MM.1S (cell line): ENCODE data around the gene IL1RAPL1.

Experiments
- DNase-seq: peaks from one replicate; pipeline ENCODE4 v3.0.0-alpha.2; 2015
- H2AFZ ChIP-seq: fragments of 300-600 bp; sonication (generic); 2 replicates; pipeline ENCODE4 v1.6.0; 2016; ENCODE audit warnings: antibody characterized with exemption, low read length
- H3F3A ChIP-seq: fragments of 300-600 bp; sonication (generic); 2 replicates; pipeline ENCODE4 v1.6.1; 2016; ENCODE audit warnings: mild to moderate bottlenecking, antibody characterized with exemption, low read length, moderate library complexity, mixed read lengths; ENCODE audit not compliant: insufficient read depth
- H3K27ac ChIP-seq: fragments of 300-600 bp; sonication (generic); 2 replicates; pipeline ENCODE4 v1.5.1; 2016; ENCODE audit warnings: mild to moderate bottlenecking, low read length
- H3K27me3 ChIP-seq: fragments of 300-600 bp; sonication (generic); replicated peaks from 2 replicates; pipeline ENCODE4 v1.6.0; 2016; ENCODE audit warnings: low read length; ENCODE audit not compliant: insufficient read depth
- H3K36me3 ChIP-seq: fragments of 300-600 bp; sonication (generic); replicated peaks from 2 replicates; pipeline ENCODE4 v1.6.1; 2016; ENCODE audit warnings: mild to moderate bottlenecking, low read length, mixed read lengths; ENCODE audit not compliant: insufficient read depth
- H3K4me1 ChIP-seq: fragments of 300-600 bp; sonication (generic); 2 replicates; pipeline ENCODE4 v1.6.1; 2016; ENCODE audit warnings: low read length, mixed read lengths
- H3K4me2 ChIP-seq: fragments of 300-600 bp; sonication (generic); 2 replicates; pipeline ENCODE4 v1.6.0; 2016; ENCODE audit warnings: low read depth, low read length
- H3K4me3 ChIP-seq: fragments of 300-600 bp; sonication (generic); 2 replicates; pipeline ENCODE4 v1.5.1; 2016; ENCODE audit warnings: low read length, mixed read lengths
- H3K79me2 ChIP-seq: fragments of 300-600 bp; sonication (generic); 2 replicates; pipeline ENCODE4 v1.6.1; 2016; ENCODE audit warnings: mixed run types, low read length, mixed read lengths
- H3K9ac ChIP-seq: fragments of 300-600 bp; sonication (generic); 2 replicates; pipeline ENCODE4 v1.6.1; 2016; ENCODE audit warnings: low read length, mixed read lengths
- H3K9me2 ChIP-seq: fragments of 300-600 bp; sonication (generic); replicated peaks from 2 replicates; pipeline ENCODE4 v1.6.1; 2016; ENCODE audit warnings: mild to moderate bottlenecking, low read length, mixed read lengths; ENCODE audit not compliant: insufficient read depth
- H3K9me3 ChIP-seq: fragments of 300-600 bp; sonication (generic); replicated peaks from 2 replicates; pipeline ENCODE4 v1.6.1; 2016; ENCODE audit warnings: mild to moderate bottlenecking, low read length, mixed read lengths; ENCODE audit not compliant: insufficient read depth
- H4K20me1 ChIP-seq: fragments of 300-600 bp; sonication (generic); 2 replicates; pipeline ENCODE4 v1.6.1; 2016; ENCODE audit warnings: mild to moderate bottlenecking, low read length, moderate library complexity, mixed read lengths; ENCODE audit not compliant: insufficient read depth
- CTCF ChIP-seq: fragments of 300-600 bp; sonication (generic); IDR thresholded peaks from 2 replicates; pipeline ENCODE4 v1.5.1; 2016; ENCODE audit warnings: antibody characterized with exemption, low read length, mixed read lengths
- EZH2 ChIP-seq: fragments of 300-600 bp; sonication (generic); optimal IDR thresholded peaks from 2 replicates; pipeline ENCODE3; 2017; ENCODE audit warnings: low read depth, mild to moderate bottlenecking, antibody characterized with exemption, low read length, mixed read lengths
- EZH2phosphoT487 ChIP-seq: fragments of 300-600 bp; sonication (generic); IDR thresholded peaks from 2 replicates; pipeline ENCODE4 v1.6.1; 2018; ENCODE audit warnings: antibody characterized with exemption, low read length

The IL1RAPL1 gene

GRCh38 chrX:29024871-29025270, 437.6 kb downstream of the IL1RAPL1 start:
- DNase-seq: peak; percentile 80
- Histone ChIP-seq H3K4me1 (0 out of 2 replicates have a peak, but pooled peaks cover 3% of the 10 kb centered on the region), H3K27me3 (peaks cover 22% of the 10 kb centered on the region; the same call in 1 of the 2 replicates), H3K79me2 (no peaks in the 10 kb centered on the region), H3K9ac (no peak overlapping the region), H3K4me3 (no peak overlapping the region), H4K20me1 (no peaks in the 10 kb centered on the region), H3K36me3 (no peaks in the 10 kb centered on the region), H3K9me2 (no peaks in the 10 kb centered on the region), H2AFZ (no peak overlapping the region), H3F3A (no peaks in the 10 kb centered on the region), H3K27ac (no peak overlapping the region), H3K9me3 (no peaks in the 10 kb centered on the region; the same call in 1 of the 2 replicates), H3K4me2 (no peak overlapping the region)
- TF ChIP-seq EZH2phosphoT487 (no peak), CTCF (no peak), EZH2 (no peak)

DNA sequence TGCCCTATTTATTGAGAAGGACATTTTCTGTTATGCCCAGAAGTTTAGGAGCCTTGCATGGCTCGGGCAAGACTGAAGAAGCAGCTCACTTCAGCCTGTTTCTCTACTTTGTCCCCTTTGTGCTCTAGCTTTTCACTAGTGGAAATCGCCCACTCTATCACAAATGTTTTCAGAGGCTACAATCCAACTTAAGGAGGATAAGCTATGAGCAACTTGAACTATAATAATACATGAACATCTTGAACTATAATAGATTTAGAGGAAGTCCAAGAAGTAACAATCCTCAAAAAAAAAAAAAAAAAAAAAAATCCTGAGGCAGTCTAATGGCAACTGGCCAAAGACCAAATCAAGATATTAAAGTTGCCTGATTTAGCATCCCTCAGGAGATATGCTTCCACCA, 452.3 kb downstream of the IL1RAPL1 start:
- no peak overlapping the region for H3K27ac ChIP-seq
- no peaks in the 10 kb centered on the region for H3K36me3 ChIP-seq
- H3K4me3 ChIP-seq: no peak overlapping the region
- no peaks in the 10 kb centered on the region for H3K4me1 ChIP-seq
- TF ChIP-seq EZH2 (no peak), CTCF (no peak)
- no peak overlapping the region for H3K4me2 ChIP-seq
- no peaks in the 10 kb centered on the region for H3F3A ChIP-seq
- no peaks in the 10 kb centered on the region for H3K9me2 ChIP-seq
- no peaks in the 10 kb centered on the region for H4K20me1 ChIP-seq
- no peaks in the 10 kb centered on the region for H3K79me2 ChIP-seq
- no peak overlapping the region for H2AFZ ChIP-seq
- no peaks in the 10 kb centered on the region for H3K9me3 ChIP-seq
- no peaks in the 10 kb centered on the region for H3K27me3 ChIP-seq
- H3K9ac ChIP-seq: no peak overlapping the region
- DNase-seq: no peak

DNA sequence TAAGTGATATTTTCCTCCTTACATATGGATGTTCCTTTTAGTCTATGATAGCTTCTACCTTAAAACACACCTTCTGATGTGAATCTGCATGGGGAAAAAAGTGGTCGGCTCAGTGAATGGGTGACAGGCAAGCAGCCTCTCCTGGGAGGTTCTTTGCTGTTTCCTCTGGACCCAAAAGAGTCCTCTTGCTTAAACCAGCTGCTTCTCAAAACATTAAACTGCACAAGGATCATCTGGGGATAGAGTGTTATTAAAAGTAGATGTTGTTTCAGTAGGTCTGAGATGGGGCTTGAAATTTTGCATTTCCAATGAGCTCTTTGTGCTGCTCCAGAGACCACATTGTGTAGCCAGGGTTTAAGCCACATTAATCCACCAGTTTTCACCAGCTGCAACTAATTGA, 452.9 kb downstream of the IL1RAPL1 start:
- H4K20me1 ChIP-seq: no peaks in the 10 kb centered on the region
- no peak overlapping the region for H3K27ac ChIP-seq
- H3F3A ChIP-seq: no peaks in the 10 kb centered on the region
- no peaks in the 10 kb centered on the region for H3K9me2 ChIP-seq
- H3K9me3 ChIP-seq: no peaks in the 10 kb centered on the region
- H3K79me2 ChIP-seq: no peaks in the 10 kb centered on the region
- no peaks in the 10 kb centered on the region for H3K27me3 ChIP-seq
- H3K9ac ChIP-seq: no peak overlapping the region
- no peak overlapping the region for H3K4me2 ChIP-seq
- TF ChIP-seq EZH2 (no peak), EZH2phosphoT487 (no peak)
- H2AFZ ChIP-seq: no peak overlapping the region
- no peak overlapping the region for H3K4me3 ChIP-seq
- no peaks in the 10 kb centered on the region for H3K36me3 ChIP-seq
- no peak for DNase-seq
- no peaks in the 10 kb centered on the region for H3K4me1 ChIP-seq

DNA sequence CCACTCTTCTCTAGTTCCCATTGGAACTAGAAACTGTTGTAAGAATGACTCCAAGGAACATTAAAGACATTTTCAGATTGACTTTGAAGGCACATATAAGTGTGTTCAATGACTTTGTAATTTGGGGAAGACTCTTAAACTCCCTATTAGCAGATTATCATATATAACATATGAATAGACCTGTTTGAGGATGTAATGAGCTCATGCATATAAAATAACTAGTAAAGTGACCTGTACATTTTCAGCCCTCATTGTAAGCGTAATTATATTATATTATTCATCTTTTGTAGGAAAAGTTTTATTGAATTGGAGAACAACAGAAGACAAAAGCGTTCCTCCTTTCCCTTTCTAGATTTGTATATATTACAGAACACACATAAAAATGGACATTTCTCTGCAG, 455.1 kb downstream of the IL1RAPL1 start:
- Histone ChIP-seq H3K4me3 (no peak overlapping the region), H2AFZ (no peak overlapping the region), H3K9ac (no peak overlapping the region), H3F3A (no peaks in the 10 kb centered on the region), H3K9me3 (no peaks in the 10 kb centered on the region), H3K79me2 (no peaks in the 10 kb centered on the region), H3K27ac (no peak overlapping the region), H3K4me1 (no peaks in the 10 kb centered on the region), H3K36me3 (no peaks in the 10 kb centered on the region), H3K9me2 (no peaks in the 10 kb centered on the region), H3K4me2 (no peak overlapping the region), H3K27me3 (no peaks in the 10 kb centered on the region), H4K20me1 (no peaks in the 10 kb centered on the region)
- DNase-seq: no peak
- TF ChIP-seq EZH2phosphoT487 (no peak), EZH2 (no peak), CTCF (no peak)
